ENCODE results near the gene GRK5.
"Not testable (repeated sequence)": the region's sequence is repeated elsewhere in the genome, so short reads cannot be mapped to it uniquely, and the experiment has no call there.

Gene GRK5

DNA sequence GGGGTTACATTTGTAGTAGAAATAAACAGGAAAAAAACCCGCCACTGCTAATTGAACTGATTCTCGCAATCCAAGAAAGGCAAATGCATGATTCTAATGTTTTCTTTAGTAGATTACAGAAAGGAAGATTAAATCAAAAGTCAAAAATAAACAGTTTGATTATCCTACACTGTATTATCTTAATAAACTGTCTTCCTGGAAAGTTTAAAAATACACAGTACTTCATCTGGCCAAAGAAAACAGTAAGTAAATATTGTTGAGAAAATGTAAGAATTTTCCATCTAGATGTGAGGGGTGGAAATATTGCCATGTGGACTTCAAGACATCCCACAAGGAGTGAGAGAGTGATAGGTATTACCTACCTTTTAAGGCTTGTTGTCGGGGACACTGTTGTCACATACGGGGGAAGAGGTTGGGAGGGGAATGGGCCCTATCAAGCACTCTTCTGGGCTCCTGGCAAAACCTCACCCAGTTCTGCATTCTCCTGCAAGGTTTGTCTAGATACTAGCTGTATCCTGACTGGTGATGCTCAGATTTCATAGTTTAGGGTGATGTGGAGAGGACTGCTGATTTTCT lies 17.8 kb downstream of the GRK5 start:
- Histone ChIP-seq H3K9me2 (replicated peaks; ENCODE audit: low read depth, low read length) (no peaks in the 10 kb centered on the region), H3K9ac (ENCODE audit: low read depth, low read length, poor library complexity, severe bottlenecking) (no peak overlapping the region), H3K4me1 (ENCODE audit: insufficient read depth, low read length, poor library complexity, severe bottlenecking) (no peaks in the 10 kb centered on the region), H3K9me3 (ENCODE audit: insufficient read depth, low read depth, low read length) (no peaks in the 10 kb centered on the region), H3K79me2 (ENCODE audit: insufficient read depth, low read length) (peaks cover 21% of the 10 kb centered on the region; the same call in 1 of the 2 replicates), H3F3A (ENCODE audit: low read depth) (no peaks in the 10 kb centered on the region), H3K36me3 (ENCODE audit: insufficient read depth, low read length) (no peaks in the 10 kb centered on the region), H3K4me3 (ENCODE audit: low read length, poor library complexity, severe bottlenecking) (no peak overlapping the region), H4K20me1 (ENCODE audit: insufficient read depth, low read length, poor library complexity, severe bottlenecking) (no peaks in the 10 kb centered on the region), H3K4me2 (ENCODE audit: low read depth, low read length, poor library complexity, severe bottlenecking) (no peak overlapping the region), H3K27me3 (ENCODE audit: insufficient read depth, low read length, poor library complexity, severe bottlenecking) (no peaks in the 10 kb centered on the region), H2AFZ (ENCODE audit: low read length) (no peak overlapping the region)
- TF ChIP-seq EZH2phosphoT487 (IDR thresholded peaks at IDR 0.05; ENCODE audit: borderline replicate concordance), result no peak
- TF ChIP-seq, protein P1, sequence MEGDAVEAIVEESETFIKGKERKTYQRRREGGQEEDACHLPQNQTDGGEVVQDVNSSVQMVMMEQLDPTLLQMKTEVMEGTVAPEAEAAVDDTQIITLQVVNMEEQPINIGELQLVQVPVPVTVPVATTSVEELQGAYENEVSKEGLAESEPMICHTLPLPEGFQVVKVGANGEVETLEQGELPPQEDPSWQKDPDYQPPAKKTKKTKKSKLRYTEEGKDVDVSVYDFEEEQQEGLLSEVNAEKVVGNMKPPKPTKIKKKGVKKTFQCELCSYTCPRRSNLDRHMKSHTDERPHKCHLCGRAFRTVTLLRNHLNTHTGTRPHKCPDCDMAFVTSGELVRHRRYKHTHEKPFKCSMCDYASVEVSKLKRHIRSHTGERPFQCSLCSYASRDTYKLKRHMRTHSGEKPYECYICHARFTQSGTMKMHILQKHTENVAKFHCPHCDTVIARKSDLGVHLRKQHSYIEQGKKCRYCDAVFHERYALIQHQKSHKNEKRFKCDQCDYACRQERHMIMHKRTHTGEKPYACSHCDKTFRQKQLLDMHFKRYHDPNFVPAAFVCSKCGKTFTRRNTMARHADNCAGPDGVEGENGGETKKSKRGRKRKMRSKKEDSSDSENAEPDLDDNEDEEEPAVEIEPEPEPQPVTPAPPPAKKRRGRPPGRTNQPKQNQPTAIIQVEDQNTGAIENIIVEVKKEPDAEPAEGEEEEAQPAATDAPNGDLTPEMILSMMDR (conservative IDR thresholded peaks at IDR 0.05; ENCODE audit: low read length), result no peak

DNA sequence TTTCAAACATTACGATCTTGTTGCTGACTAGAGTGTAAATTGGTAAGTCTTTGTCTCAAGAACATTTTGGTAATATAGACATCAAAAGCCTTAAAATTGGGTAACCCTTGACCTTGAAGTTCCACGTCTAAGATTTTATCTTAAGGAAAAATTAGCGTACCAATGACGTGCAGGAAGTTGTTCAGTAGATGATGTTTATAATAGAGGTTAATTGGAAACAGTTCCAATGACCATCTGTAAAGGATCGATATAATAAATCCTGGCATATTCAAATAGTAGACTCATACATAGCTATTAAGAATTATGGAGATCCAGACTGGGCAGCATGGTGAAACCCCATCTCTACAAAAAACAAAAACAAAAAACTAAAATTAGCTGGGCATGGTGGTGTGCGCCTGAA lies 20.5 kb downstream of the GRK5 start:
- H3F3A ChIP-seq (ENCODE audit: low read depth), result no peaks in the 10 kb centered on the region
- no peaks in the 10 kb centered on the region for H3K9me2 ChIP-seq (replicated peaks; ENCODE audit: low read depth, low read length)
- H3K9me3 ChIP-seq (ENCODE audit: insufficient read depth, low read depth, low read length), result no peaks in the 10 kb centered on the region
- H3K4me3 ChIP-seq (ENCODE audit: low read length, poor library complexity, severe bottlenecking), result no peak overlapping the region
- TF ChIP-seq EZH2phosphoT487 (IDR thresholded peaks at IDR 0.05; ENCODE audit: borderline replicate concordance), result no peak
- TF ChIP-seq, protein P1 (conservative IDR thresholded peaks at IDR 0.05; ENCODE audit: low read length), result no peak
- H3K27me3 ChIP-seq (ENCODE audit: insufficient read depth, low read length, poor library complexity, severe bottlenecking), result no peaks in the 10 kb centered on the region
- H4K20me1 ChIP-seq (ENCODE audit: insufficient read depth, low read length, poor library complexity, severe bottlenecking), result no peaks in the 10 kb centered on the region
- no peak overlapping the region for H2AFZ ChIP-seq (ENCODE audit: low read length)
- H3K4me2 ChIP-seq (ENCODE audit: low read depth, low read length, poor library complexity, severe bottlenecking), result no peak overlapping the region
- H3K9ac ChIP-seq (ENCODE audit: low read depth, low read length, poor library complexity, severe bottlenecking), result no peak overlapping the region
- no peaks in the 10 kb centered on the region for H3K4me1 ChIP-seq (ENCODE audit: insufficient read depth, low read length, poor library complexity, severe bottlenecking)
- H3K36me3 ChIP-seq (ENCODE audit: insufficient read depth, low read length), result no peaks in the 10 kb centered on the region
- peaks cover 21% of the 10 kb centered on the region; the same call in 1 of the 2 replicates for H3K79me2 ChIP-seq (ENCODE audit: insufficient read depth, low read length)

DNA sequence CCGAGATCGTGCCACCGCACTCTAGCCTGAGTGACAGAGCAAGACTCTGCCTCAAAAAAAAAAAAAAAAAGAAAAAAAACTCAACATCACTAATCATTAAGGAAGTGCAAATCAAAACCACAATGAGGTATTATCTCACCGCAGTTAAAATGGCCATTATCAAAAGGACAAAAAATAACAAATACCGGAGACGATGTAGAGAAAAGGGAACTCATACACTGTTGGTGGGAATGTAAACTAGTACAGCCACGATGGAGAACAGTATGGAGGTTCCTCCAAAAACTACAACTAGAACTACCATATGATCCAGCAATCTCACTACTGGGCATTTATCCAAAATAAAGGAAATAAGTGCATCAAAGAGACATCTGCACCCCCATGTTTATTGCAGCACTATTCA lies 24.3 kb downstream of the GRK5 start:
- Histone ChIP-seq H3K9me2 (replicated peaks; ENCODE audit: low read depth, low read length) (no peaks in the 10 kb centered on the region), H4K20me1 (ENCODE audit: insufficient read depth, low read length, poor library complexity, severe bottlenecking) (no peaks in the 10 kb centered on the region), H3K9ac (ENCODE audit: low read depth, low read length, poor library complexity, severe bottlenecking) (no peak overlapping the region), H3K36me3 (ENCODE audit: insufficient read depth, low read length) (no peaks in the 10 kb centered on the region), H2AFZ (ENCODE audit: low read length) (no peak overlapping the region), H3K4me1 (ENCODE audit: insufficient read depth, low read length, poor library complexity, severe bottlenecking) (peaks cover 9% of the 10 kb centered on the region), H3K27me3 (ENCODE audit: insufficient read depth, low read length, poor library complexity, severe bottlenecking) (no peaks in the 10 kb centered on the region), H3F3A (ENCODE audit: low read depth) (no peaks in the 10 kb centered on the region), H3K79me2 (ENCODE audit: insufficient read depth, low read length) (peaks cover 25% of the 10 kb centered on the region; the same call in 1 of the 2 replicates), H3K4me3 (ENCODE audit: low read length, poor library complexity, severe bottlenecking) (no peak overlapping the region), H3K4me2 (ENCODE audit: low read depth, low read length, poor library complexity, severe bottlenecking) (no peak overlapping the region), H3K9me3 (ENCODE audit: insufficient read depth, low read depth, low read length) (no peaks in the 10 kb centered on the region)
- no peak for TF ChIP-seq EZH2phosphoT487 (IDR thresholded peaks at IDR 0.05; ENCODE audit: borderline replicate concordance)
- TF ChIP-seq, protein P1 (conservative IDR thresholded peaks at IDR 0.05; ENCODE audit: low read length), result no peak

DNA sequence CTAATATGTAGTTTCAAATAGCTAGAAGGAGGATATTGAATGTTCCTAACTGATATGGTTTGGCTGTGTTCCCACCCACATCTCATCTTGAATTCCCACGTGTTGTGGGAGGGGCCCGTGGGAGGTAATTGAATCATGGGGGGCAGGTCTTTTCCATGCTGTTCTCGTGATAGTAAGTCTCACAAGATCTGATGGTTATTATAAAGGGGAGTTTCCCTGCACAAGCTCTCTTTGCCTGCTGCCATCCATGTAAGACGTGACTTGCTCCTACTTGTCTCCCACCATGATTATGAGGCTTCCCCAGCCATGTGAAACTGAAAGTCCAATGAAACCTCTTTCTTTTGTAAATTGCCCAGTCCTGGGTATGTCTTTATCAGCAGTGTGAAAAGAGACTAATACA lies 25.1 kb downstream of the GRK5 start:
- not testable (repeated sequence) for H3K9me2 ChIP-seq (replicated peaks; ENCODE audit: low read depth, low read length); H3K4me3 ChIP-seq (ENCODE audit: low read length, poor library complexity, severe bottlenecking); H3K4me2 ChIP-seq (ENCODE audit: low read depth, low read length, poor library complexity, severe bottlenecking); H2AFZ ChIP-seq (ENCODE audit: low read length); H3K9me3 ChIP-seq (ENCODE audit: insufficient read depth, low read depth, low read length); H3K36me3 ChIP-seq (ENCODE audit: insufficient read depth, low read length); H3F3A ChIP-seq (ENCODE audit: low read depth); H4K20me1 ChIP-seq (ENCODE audit: insufficient read depth, low read length, poor library complexity, severe bottlenecking); H3K27me3 ChIP-seq (ENCODE audit: insufficient read depth, low read length, poor library complexity, severe bottlenecking); H3K9ac ChIP-seq (ENCODE audit: low read depth, low read length, poor library complexity, severe bottlenecking)
- peaks cover 28% of the 10 kb centered on the region; the same call in 1 of the 2 replicates for H3K79me2 ChIP-seq (ENCODE audit: insufficient read depth, low read length)
- peaks cover 17% of the 10 kb centered on the region for H3K4me1 ChIP-seq (ENCODE audit: insufficient read depth, low read length, poor library complexity, severe bottlenecking)

Measured in Loucy (cell line).